Neural cell (in vitro differentiated cells): Measurements from ENCODE around the gene BHLHA9. TPM values are rescaled to one million over a fixed set of nuclear protein-coding genes. Genes with fewer than 3 reads are reported as not detected.

Source experiments
- H2AFZ ChIP-seq: fragments of 200-600, 300-800 bp; sonication (generic), shearing (Covaris generic); 2 replicates; pipeline ENCODE4 v1.6.0; 2014; ENCODE audit warnings: low read depth, mild to moderate bottlenecking, antibody characterized with exemption, low read length, moderate library complexity
- H3F3A ChIP-seq: fragments of 200-600 bp; shearing (Covaris generic); 2 replicates; pipeline ENCODE4 v1.6.1; 2016; ENCODE audit warnings: mild to moderate bottlenecking, moderate library complexity, mixed read lengths, antibody characterized with exemption, low read length; ENCODE audit not compliant: insufficient read depth, poor library complexity, severe bottlenecking
- H3K27ac ChIP-seq: fragments of 200-600, 300-800 bp; sonication (generic), shearing (Covaris generic); 2 replicates; pipeline ENCODE4 v1.5.1; 2014; ENCODE audit warnings: mild to moderate bottlenecking, low read length, moderate library complexity
- H3K27me3 ChIP-seq: fragments of 300-800, 200-600 bp; sonication (generic), shearing (Covaris generic); 2 replicates; pipeline ENCODE4 v1.6.0; 2014; ENCODE audit warnings: mild to moderate bottlenecking, low read depth, low read length, moderate library complexity; ENCODE audit not compliant: insufficient read depth
- H3K36me3 ChIP-seq: fragments of 300-800, 200-600 bp; sonication (generic), shearing (Covaris generic); 2 replicates; pipeline ENCODE4 v1.5.1; 2014; ENCODE audit warnings: mild to moderate bottlenecking, antibody characterized with exemption, low read length, moderate library complexity; ENCODE audit not compliant: insufficient read depth
- H3K4me2 ChIP-seq: fragments of 300-800, 200-600 bp; sonication (generic), shearing (Covaris generic); 2 replicates; pipeline ENCODE4 v1.6.0; 2014; ENCODE audit warnings: mild to moderate bottlenecking, low read length
- H3K4me3 ChIP-seq: fragments of 300-800, 200-600 bp; sonication (generic), shearing (Covaris generic); 2 replicates; pipeline ENCODE4 v1.5.1; 2014; ENCODE audit warnings: mild to moderate bottlenecking, low read length, moderate library complexity
- H3K79me2 ChIP-seq: fragments of 200-600 bp; shearing (Covaris generic); replicated peaks from 2 replicates; pipeline ENCODE4 v1.6.0; 2014; ENCODE audit warnings: mild to moderate bottlenecking, low read length, moderate library complexity; ENCODE audit not compliant: insufficient read depth
- H3K9ac ChIP-seq: fragments of 300-800, 200-600 bp; sonication (generic), shearing (Covaris generic); 2 replicates; pipeline ENCODE4 v1.6.1; 2016; ENCODE audit warnings: mild to moderate bottlenecking, low read length, mixed read lengths
- H3K9me2 ChIP-seq: fragments of 200-600 bp; shearing (Covaris generic); 2 replicates; pipeline ENCODE4 v1.6.1; 2016; ENCODE audit warnings: mild to moderate bottlenecking, low read length, mixed read lengths; ENCODE audit not compliant: insufficient read depth
- H3K9me3 ChIP-seq: fragments of 200-600, 300-800 bp; sonication (generic), shearing (Covaris generic); 2 replicates; pipeline ENCODE4 v1.6.1; 2016; ENCODE audit warnings: mild to moderate bottlenecking, mixed run types, low read length, moderate library complexity, mixed read lengths
- H4K20me1 ChIP-seq: fragments of 200-600 bp; shearing (Covaris generic); 2 replicates; pipeline ENCODE4 v1.6.1; 2016; ENCODE audit warnings: mild to moderate bottlenecking, mixed run types; ENCODE audit not compliant: insufficient read depth
- CTCF ChIP-seq: fragments of 450-650 bp; IDR thresholded peaks from 2 replicates; pipeline ENCODE4 v1.5.1; 2014; ENCODE audit warnings: antibody characterized with exemption, mild to moderate bottlenecking, moderate library complexity; ENCODE audit not compliant: poor library complexity, severe bottlenecking
- EP300 ChIP-seq: fragments of 450-650 bp; conservative IDR thresholded peaks from 2 replicates; pipeline ENCODE4 v1.6.1; 2014; ENCODE audit warnings: antibody characterized with exemption, mild to moderate bottlenecking, moderate library complexity; ENCODE audit not compliant: poor library complexity, severe bottlenecking
- EZH2 ChIP-seq: fragments of 200-600, 300-800 bp; shearing (Covaris generic), sonication (generic); IDR thresholded peaks from 2 replicates; pipeline ENCODE4 v1.6.1; 2014; ENCODE audit warnings: antibody characterized with exemption, low read length, borderline replicate concordance, mild to moderate bottlenecking; ENCODE audit not compliant: insufficient read depth, poor library complexity, severe bottlenecking
- MXI1 ChIP-seq: fragments of 450-650 bp; conservative IDR thresholded peaks from 2 replicates; pipeline ENCODE4 v1.6.1; 2014; ENCODE audit warnings: antibody characterized with exemption, mild to moderate bottlenecking; ENCODE audit not compliant: poor library complexity, severe bottlenecking
- POLR2AphosphoS5 ChIP-seq: IDR thresholded peaks from 2 replicates; pipeline ENCODE4 v1.6.1; 2012
- RAD21 ChIP-seq: fragments of 450-650 bp; conservative IDR thresholded peaks from 2 replicates; pipeline ENCODE4 v1.6.1; 2014; ENCODE audit warnings: antibody characterized with exemption, mild to moderate bottlenecking, moderate library complexity
- REST ChIP-seq: IDR thresholded peaks from 2 replicates; pipeline ENCODE4 v1.6.1; 2012; ENCODE audit warnings: borderline replicate concordance
- SMC3 ChIP-seq: fragments of 450-650 bp; conservative IDR thresholded peaks from 2 replicates; pipeline ENCODE4 v1.6.1; 2014; ENCODE audit warnings: antibody characterized with exemption, mild to moderate bottlenecking, moderate library complexity; ENCODE audit not compliant: poor library complexity
- TAF1 ChIP-seq: IDR thresholded peaks from 2 replicates; pipeline ENCODE4 v1.6.1; 2012; ENCODE audit warnings: low read depth
- polyA plus RNA-seq: library from polyadenylated mRNA; depleted of rRNA; stranded (reverse); fragments of >200 nt; gene quantifications from 2 replicates; pipeline ENCODE4 v1.2.3, GENCODE V29; 2014

Gene BHLHA9
- polyA plus RNA-seq, 1 donor from 2014 or later, result not detected

- Histone ChIP-seq H2AFZ (no peak overlapping the region), H3F3A (no peaks in the 10 kb centered on the region), H4K20me1 (no peaks in the 10 kb centered on the region), H3K4me3 (no peak overlapping the region), H3K9me2 (no peaks in the 10 kb centered on the region), H3K36me3 (no peaks in the 10 kb centered on the region), H3K9me3 (no peaks in the 10 kb centered on the region), H3K4me2 (no peak overlapping the region), H3K9ac (no peak overlapping the region), H3K27me3 (no peaks in the 10 kb centered on the region), H3K27ac (no peak overlapping the region), H3K79me2 (no peaks in the 10 kb centered on the region)
- TF ChIP-seq REST, result no peak
- no peak for TF ChIP-seq TAF1
- no peak for TF ChIP-seq POLR2AphosphoS5
- TF ChIP-seq EZH2, result no peak
- no peak for TF ChIP-seq RAD21
- TF ChIP-seq CTCF, result no peak
- no peak for TF ChIP-seq SMC3
- no peak for TF ChIP-seq MXI1
- TF ChIP-seq EP300, result no peak
These were observed 20.4 kb downstream of the BHLHA9 start for GRCh38 chr17:1290676-1291075.

GRCh38 chr17:1294157-1294717, 24.0 kb downstream of the BHLHA9 start:
- no peaks in the 10 kb centered on the region for H4K20me1 ChIP-seq
- H3K27ac ChIP-seq, result no peak overlapping the region
- H3K27me3 ChIP-seq, result no peaks in the 10 kb centered on the region
- no peaks in the 10 kb centered on the region for H3K36me3 ChIP-seq
- no peaks in the 10 kb centered on the region for H3K9me3 ChIP-seq
- H3K9ac ChIP-seq, result no peak overlapping the region
- H3F3A ChIP-seq, result no peaks in the 10 kb centered on the region
- H3K4me2 ChIP-seq, result no peak overlapping the region
- no peak overlapping the region for H3K4me3 ChIP-seq
- no peak for TF ChIP-seq EP300
- TF ChIP-seq SMC3, result no peak
- no peak for TF ChIP-seq CTCF
- TF ChIP-seq EZH2, result no peak
- TF ChIP-seq RAD21, result no peak
- no peak for TF ChIP-seq POLR2AphosphoS5
- no peak for TF ChIP-seq MXI1
- no peak for TF ChIP-seq TAF1
- no peaks in the 10 kb centered on the region for H3K79me2 ChIP-seq
- no peaks in the 10 kb centered on the region for H3K9me2 ChIP-seq
- no peak overlapping the region for H2AFZ ChIP-seq
